Omental fat pad (tissue), 4 donors: ENCODE measurements around the gene XPO6. TPM values are rescaled to one million over a fixed set of nuclear protein-coding genes. Genes with fewer than 3 reads are reported as not detected.

Experiments used
- ATAC-seq: fragments of 150-250 bp; one replicate; pipeline ENCODE4 v1.9.1; 2016; ENCODE audit warnings: mild to moderate bottlenecking, moderate library complexity; ENCODE audit not compliant: low FRiP score
- DNase-seq: peaks from one replicate; pipeline ENCODE4 v3.0.0-alpha.2; 2019; ENCODE audit warnings: low spot score
- total RNA-seq, 4 donors: library from RNA; depleted of rRNA; stranded (reverse); fragments of >200 nt; gene quantifications; one replicate each; pipeline ENCODE4 v1.1.0, GENCODE V29; 2016
- TF ChIP-seq, protein P1 (sequence below), 3 donors: fragments of 450-650 bp; IDR thresholded peaks; one replicate each; pipeline ENCODE4 v1.5.1; 2016 to 2017; ENCODE audit warnings: antibody characterized with exemption in 3 of 3, mild to moderate bottlenecking in 3 of 3, moderate library complexity in 2 of 3

XPO6 gene
- total RNA-seq, 4 donors from 2014 or later, result 59.5 to 162 (median 118) TPM

DNA sequence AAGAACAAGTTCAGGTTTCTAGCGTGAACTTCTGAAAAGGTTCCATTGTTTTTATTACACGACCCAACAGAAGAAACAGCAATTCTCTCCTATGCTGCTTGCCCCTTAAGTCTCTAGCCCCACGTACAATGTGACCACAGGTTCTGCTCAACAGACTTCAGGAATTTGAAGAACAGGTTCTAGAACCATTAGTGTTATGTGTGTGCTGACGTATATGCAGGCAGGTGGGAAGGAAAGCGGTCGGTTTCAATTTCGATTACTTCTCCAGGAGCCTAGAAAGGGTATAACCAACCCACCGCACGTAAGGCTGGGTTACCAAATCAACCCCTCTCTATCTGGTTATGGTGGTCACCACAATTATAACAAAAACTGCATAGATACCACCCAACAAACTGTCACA lies 39.4 kb downstream of the XPO6 start:
- TF ChIP-seq, protein P1, sequence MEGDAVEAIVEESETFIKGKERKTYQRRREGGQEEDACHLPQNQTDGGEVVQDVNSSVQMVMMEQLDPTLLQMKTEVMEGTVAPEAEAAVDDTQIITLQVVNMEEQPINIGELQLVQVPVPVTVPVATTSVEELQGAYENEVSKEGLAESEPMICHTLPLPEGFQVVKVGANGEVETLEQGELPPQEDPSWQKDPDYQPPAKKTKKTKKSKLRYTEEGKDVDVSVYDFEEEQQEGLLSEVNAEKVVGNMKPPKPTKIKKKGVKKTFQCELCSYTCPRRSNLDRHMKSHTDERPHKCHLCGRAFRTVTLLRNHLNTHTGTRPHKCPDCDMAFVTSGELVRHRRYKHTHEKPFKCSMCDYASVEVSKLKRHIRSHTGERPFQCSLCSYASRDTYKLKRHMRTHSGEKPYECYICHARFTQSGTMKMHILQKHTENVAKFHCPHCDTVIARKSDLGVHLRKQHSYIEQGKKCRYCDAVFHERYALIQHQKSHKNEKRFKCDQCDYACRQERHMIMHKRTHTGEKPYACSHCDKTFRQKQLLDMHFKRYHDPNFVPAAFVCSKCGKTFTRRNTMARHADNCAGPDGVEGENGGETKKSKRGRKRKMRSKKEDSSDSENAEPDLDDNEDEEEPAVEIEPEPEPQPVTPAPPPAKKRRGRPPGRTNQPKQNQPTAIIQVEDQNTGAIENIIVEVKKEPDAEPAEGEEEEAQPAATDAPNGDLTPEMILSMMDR (IDR thresholded peaks at IDR 0.05), result no peak
- DNase-seq (no peak), ATAC-seq (no peak)

DNA sequence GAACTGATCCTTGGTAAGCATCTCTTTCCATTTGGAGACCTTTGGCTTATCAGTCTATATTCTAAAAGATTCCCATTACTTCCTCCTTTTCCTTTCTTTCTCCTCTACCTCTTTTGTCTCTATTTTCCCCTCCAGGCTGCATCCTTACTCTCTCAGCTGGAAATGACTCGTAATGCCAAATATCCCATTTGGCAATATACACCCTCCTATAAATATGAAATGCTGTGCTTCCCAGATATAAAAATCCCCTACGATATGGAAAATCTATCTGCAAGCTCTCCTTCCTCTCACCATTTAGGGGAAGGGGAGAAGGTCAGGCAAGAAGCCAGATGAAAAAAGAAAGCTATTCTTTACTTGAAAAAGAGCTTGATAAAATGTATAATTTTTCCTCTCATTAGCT lies 39.9 kb downstream of the XPO6 start:
- ATAC-seq (no peak), DNase-seq (no peak)
- TF ChIP-seq, protein P1 (IDR thresholded peaks at IDR 0.05), result no peak

DNA sequence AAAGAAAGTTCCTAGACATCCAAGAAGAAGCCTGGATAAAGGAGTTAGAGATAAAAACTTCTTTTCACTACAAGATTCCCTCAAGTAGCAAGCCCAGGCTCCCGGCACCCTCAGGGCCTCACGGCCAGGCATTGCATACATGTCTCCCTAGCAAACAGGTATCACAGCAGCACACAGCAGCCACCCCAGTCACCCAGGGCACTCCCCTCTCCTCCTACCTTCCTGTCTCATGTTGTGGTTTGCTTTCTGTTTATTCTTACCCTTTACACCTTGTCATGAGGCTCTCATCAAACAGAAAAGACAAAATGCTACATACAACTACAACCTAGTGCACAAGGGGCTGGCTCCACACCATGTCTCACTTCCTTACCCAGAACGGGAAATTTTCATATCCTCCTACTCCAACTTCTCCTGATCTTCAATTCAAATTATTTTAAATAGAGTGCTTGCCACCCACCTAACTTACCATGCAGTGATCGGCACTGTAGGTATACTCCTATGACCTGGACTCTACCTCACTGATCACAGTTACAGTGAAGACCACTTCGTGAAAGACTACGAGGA lies 42.7 kb downstream of the XPO6 start:
- TF ChIP-seq, protein P1 (IDR thresholded peaks at IDR 0.05), result no peak
- no peak for DNase-seq
- no peak for ATAC-seq

GRCh38 chr16:28167730-28168129 lies 44.0 kb downstream of the XPO6 start:
- DNase-seq (no peak), ATAC-seq (no peak)
- TF ChIP-seq, protein P1 (IDR thresholded peaks at IDR 0.05), result no peak

GRCh38 chr16:28167221-28167620 lies 44.5 kb downstream of the XPO6 start:
- ATAC-seq (no peak), DNase-seq (no peak)
- TF ChIP-seq, protein P1 (IDR thresholded peaks at IDR 0.05), result no peak

- peak; percentile 46 for ATAC-seq
- DNase-seq, result no peak
- TF ChIP-seq, protein P1 (IDR thresholded peaks at IDR 0.05), result no peak
These were observed 45.2 kb downstream of the XPO6 start for GRCh38 chr16:28166394-28167208.

- no peak for ATAC-seq
- DNase-seq, result no peak
- TF ChIP-seq, protein P1 (IDR thresholded peaks at IDR 0.05), result no peak
These were observed 46.2 kb downstream of the XPO6 start for GRCh38 chr16:28165598-28165997.
